Panc1 (cell line): ENCODE data around the gene CRTAC1. TPM values are rescaled to one million over a fixed set of nuclear protein-coding genes. Genes with fewer than 3 reads are reported as not detected.
"Not testable (repeated sequence)": the region's sequence is repeated elsewhere in the genome, so short reads cannot be mapped to it uniquely, and the experiment has no call there.

Source experiments
- ATAC-seq: fragments of 200-7000 bp; cut with Tn5 transposase; 2 replicates; pipeline ENCODE4 v1.9.1; 2020; ENCODE audit warnings: mild to moderate bottlenecking, moderate library complexity
- BruUV-seq: library from RNA; stranded (reverse); fragments of 400-500 nt; replicated peaks from 2 replicates; lab custom pipeline; 2021; lab: Mats Ljungman, UMichigan
- CTCF ChIA-PET: fragments of 300-600 bp; sonication (Branson Sonifier 250); formaldehyde crosslinking; loops from one replicate; lab custom pipeline; 2022; ENCODE audit warnings: antibody characterized with exemption; lab: Charles Lee
- POLR2A ChIA-PET: fragments of 300-600 bp; sonication (Branson Sonifier 250); formaldehyde crosslinking; loops from one replicate; lab custom pipeline; 2022; ENCODE audit warnings: antibody characterized with exemption; lab: Charles Lee
- DNase-seq: peaks from one replicate; pipeline ENCODE4 v3.0.0-alpha.2; 2010; ENCODE audit warnings: low read depth, low spot score
- H3K27ac ChIP-seq: 2 replicates; pipeline ENCODE4 v1.5.1; 2011; ENCODE audit warnings: mild to moderate bottlenecking, low read length, inconsistent platforms
- H3K27me3 ChIP-seq: fragments of 200-500 bp; sonication (Bioruptor generic); 2 replicates; pipeline ENCODE4 v1.6.0; 2014; ENCODE audit warnings: low read length, inconsistent platforms; ENCODE audit not compliant: control insufficient read depth, insufficient read depth
- H3K36me3 ChIP-seq: fragments of 200-500 bp; sonication (Bioruptor generic); 2 replicates; pipeline ENCODE4 v1.5.1; 2014; ENCODE audit warnings: inconsistent platforms, mild to moderate bottlenecking, low read length, moderate library complexity; ENCODE audit not compliant: control insufficient read depth, insufficient read depth
- H3K4me1 ChIP-seq: 2 replicates; pipeline ENCODE4 v1.5.1; 2011; ENCODE audit warnings: inconsistent platforms, mild to moderate bottlenecking, low read length, moderate library complexity; ENCODE audit not compliant: control insufficient read depth, insufficient read depth
- H3K4me3 ChIP-seq, 2 experiments: 2 replicates each; pipeline ENCODE4 v1.5.1; 2011 to 2012; ENCODE audit warnings: low read depth in 2 of 2, low read length in 2 of 2, mild to moderate bottlenecking in 2 of 2, inconsistent platforms in 1 of 2, moderate library complexity in 1 of 2
- H3K9me3 ChIP-seq: fragments of 200-500 bp; sonication (Bioruptor generic); 2 replicates; pipeline ENCODE4 v1.5.1; 2014; ENCODE audit warnings: low read depth, mild to moderate bottlenecking, inconsistent platforms, low read length, moderate library complexity; ENCODE audit not compliant: control insufficient read depth, insufficient read depth
- POLR2AphosphoS5 ChIP-seq: IDR thresholded peaks from 2 replicates; pipeline ENCODE4 v1.6.1; 2012; ENCODE audit warnings: mild to moderate bottlenecking, low read depth, low read length, moderate library complexity
- SIN3A ChIP-seq: IDR thresholded peaks from 2 replicates; pipeline ENCODE4 v1.6.1; 2012; ENCODE audit warnings: low read depth, mild to moderate bottlenecking, low read length, moderate library complexity, borderline replicate concordance; ENCODE audit not compliant: insufficient read depth
- TCF7L2 ChIP-seq: IDR thresholded peaks from 2 replicates; pipeline ENCODE4 v1.6.1; 2011; ENCODE audit warnings: mild to moderate bottlenecking, low read depth, low read length, inconsistent platforms
- in situ Hi-C: cut with HindIII; loops from 2 replicates; pipeline ENCODE4 v1.10.0; 2016; ENCODE audit warnings: low sequenced_read_pairs, low pct_unique_long_range_greater_than_20kb
- intact Hi-C: fragments of 100-400 bp; cut with micrococcal nuclease; formaldehyde crosslinking; loops from one replicate; pipeline ENCODE4 v1.10.0; 2022; ENCODE audit not compliant: unreplicated experiment
- total RNA-seq: library from RNA; stranded (reverse); gene quantifications from one replicate; pipeline ENCODE4 v1.2.1, GENCODE V29; 2021; ENCODE audit not compliant: unreplicated experiment
- TF ChIP-seq, protein P1 (sequence below), 2 experiments: IDR thresholded peaks; 2 replicates each; pipeline ENCODE4 v1.6.1; 2011 to 2012; ENCODE audit warnings: low read depth in 2 of 2, control low read depth in 1 of 2, low read length in 1 of 2, mild to moderate bottlenecking in 1 of 2, moderate library complexity in 1 of 2; ENCODE audit not compliant: insufficient read depth in 1 of 2
- TF ChIP-seq, protein P2 (sequence below): fragments of 450-650 bp; IDR thresholded peaks from 2 replicates; pipeline ENCODE4 v1.5.1; 2017; ENCODE audit warnings: mild to moderate bottlenecking

CRTAC1 gene
- total RNA-seq, 1 experiment from 2014 or later: 0.23 TPM

DNA sequence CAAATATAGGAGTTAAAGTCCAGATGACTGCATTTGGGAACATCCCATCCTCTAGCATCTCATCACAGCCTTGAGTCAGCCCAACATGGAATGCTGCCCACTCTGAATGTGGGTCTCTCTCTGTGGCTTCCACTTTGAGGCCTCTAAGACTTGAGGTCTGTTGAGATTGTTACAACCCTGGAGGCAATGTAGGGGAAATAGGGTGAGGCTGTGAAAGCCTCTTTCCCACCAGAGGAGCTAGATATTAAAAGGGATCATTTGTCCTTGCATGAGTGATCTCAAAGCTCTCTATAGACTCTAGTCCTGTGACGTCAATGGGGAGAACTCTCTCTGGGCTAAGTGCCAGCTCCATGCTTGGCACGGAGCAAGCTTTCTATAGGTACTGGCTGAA lies 187.1 kb downstream of the CRTAC1 start:
- ChIA-PET POLR2A (interaction anchor here (0.6 kb wide), 1 partner anchor 85 kb away, joined by 8 read pairs; no protein-coding TSS in a partner anchor), CTCF (interaction anchor here (0.5 to 0.6 kb wide), 2 partner anchors 134 to 148 kb away, joined by 4 to 5 read pairs; no protein-coding TSS in a partner anchor)
- intact Hi-C loops: no loop called here
- Histone ChIP-seq H3K27ac (no peak overlapping the region), H3K27me3 (peaks cover 3% of the 10 kb centered on the region; the same call in 1 of the 2 replicates), H3K4me3 (no peak overlapping the region), H3K4me1 (0 out of 2 replicates have a peak, but pooled peaks cover 8% of the 10 kb centered on the region), H3K36me3 (no peaks in the 10 kb centered on the region), H3K9me3 (no peaks in the 10 kb centered on the region)
- DNase-seq (no peak), ATAC-seq (no peak)
- no peak for TF ChIP-seq POLR2AphosphoS5
- TF ChIP-seq, protein P1, sequence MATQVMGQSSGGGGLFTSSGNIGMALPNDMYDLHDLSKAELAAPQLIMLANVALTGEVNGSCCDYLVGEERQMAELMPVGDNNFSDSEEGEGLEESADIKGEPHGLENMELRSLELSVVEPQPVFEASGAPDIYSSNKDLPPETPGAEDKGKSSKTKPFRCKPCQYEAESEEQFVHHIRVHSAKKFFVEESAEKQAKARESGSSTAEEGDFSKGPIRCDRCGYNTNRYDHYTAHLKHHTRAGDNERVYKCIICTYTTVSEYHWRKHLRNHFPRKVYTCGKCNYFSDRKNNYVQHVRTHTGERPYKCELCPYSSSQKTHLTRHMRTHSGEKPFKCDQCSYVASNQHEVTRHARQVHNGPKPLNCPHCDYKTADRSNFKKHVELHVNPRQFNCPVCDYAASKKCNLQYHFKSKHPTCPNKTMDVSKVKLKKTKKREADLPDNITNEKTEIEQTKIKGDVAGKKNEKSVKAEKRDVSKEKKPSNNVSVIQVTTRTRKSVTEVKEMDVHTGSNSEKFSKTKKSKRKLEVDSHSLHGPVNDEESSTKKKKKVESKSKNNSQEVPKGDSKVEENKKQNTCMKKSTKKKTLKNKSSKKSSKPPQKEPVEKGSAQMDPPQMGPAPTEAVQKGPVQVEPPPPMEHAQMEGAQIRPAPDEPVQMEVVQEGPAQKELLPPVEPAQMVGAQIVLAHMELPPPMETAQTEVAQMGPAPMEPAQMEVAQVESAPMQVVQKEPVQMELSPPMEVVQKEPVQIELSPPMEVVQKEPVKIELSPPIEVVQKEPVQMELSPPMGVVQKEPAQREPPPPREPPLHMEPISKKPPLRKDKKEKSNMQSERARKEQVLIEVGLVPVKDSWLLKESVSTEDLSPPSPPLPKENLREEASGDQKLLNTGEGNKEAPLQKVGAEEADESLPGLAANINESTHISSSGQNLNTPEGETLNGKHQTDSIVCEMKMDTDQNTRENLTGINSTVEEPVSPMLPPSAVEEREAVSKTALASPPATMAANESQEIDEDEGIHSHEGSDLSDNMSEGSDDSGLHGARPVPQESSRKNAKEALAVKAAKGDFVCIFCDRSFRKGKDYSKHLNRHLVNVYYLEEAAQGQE (IDR thresholded peaks at IDR 0.05; ENCODE audit: insufficient read depth in 1 of 2, low read depth in 2 of 2, low read length in 1 of 2): no peak
- TF ChIP-seq TCF7L2: no peak
- no peak for TF ChIP-seq SIN3A
- TF ChIP-seq, protein P2, sequence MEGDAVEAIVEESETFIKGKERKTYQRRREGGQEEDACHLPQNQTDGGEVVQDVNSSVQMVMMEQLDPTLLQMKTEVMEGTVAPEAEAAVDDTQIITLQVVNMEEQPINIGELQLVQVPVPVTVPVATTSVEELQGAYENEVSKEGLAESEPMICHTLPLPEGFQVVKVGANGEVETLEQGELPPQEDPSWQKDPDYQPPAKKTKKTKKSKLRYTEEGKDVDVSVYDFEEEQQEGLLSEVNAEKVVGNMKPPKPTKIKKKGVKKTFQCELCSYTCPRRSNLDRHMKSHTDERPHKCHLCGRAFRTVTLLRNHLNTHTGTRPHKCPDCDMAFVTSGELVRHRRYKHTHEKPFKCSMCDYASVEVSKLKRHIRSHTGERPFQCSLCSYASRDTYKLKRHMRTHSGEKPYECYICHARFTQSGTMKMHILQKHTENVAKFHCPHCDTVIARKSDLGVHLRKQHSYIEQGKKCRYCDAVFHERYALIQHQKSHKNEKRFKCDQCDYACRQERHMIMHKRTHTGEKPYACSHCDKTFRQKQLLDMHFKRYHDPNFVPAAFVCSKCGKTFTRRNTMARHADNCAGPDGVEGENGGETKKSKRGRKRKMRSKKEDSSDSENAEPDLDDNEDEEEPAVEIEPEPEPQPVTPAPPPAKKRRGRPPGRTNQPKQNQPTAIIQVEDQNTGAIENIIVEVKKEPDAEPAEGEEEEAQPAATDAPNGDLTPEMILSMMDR: no peak
- BruUV-seq: no TSS peak
- in situ Hi-C loops: no loop called here

DNA sequence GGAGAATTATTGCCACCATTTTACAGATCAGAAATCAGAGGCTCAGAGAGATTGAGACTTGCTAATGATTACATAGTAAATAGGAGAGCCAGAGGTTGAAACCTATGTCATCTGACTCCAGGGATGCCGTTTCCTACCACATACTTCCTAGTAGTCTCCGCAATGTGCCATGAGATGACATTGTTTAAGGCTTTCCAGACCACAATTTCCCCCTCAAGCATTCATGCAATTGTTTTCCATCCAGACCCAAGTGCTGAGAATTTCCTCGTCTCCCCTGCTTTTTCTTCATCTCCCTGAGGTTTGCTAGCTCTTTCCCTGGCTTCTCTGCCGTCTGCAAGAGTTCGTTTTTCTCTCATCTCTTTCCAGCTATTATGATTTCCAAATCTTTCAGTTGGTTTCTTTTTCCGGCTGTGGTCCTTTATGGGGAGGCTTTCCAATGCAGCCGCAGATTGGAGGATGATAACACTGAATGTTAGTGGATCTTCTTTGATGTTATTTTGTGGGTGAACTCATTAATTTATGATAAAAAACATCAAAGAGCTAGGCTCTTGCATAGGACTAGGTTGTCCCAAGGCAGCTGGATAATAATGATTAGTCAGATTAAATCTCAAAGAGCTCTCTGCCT lies 187.7 kb downstream of the CRTAC1 start:
- H3K4me1 ChIP-seq: 0 out of 2 replicates have a peak, but pooled peaks cover 8% of the 10 kb centered on the region
- DNase-seq (no peak), ATAC-seq (no peak)
- peaks cover 3% of the 10 kb centered on the region; the same call in 1 of the 2 replicates for H3K27me3 ChIP-seq
- no peaks in the 10 kb centered on the region for H3K36me3 ChIP-seq
- BruUV-seq: no TSS peak
- no peaks in the 10 kb centered on the region for H3K9me3 ChIP-seq
- ChIA-PET CTCF (interaction anchor here (0.5 kb wide), 1 partner anchor 134 kb away, joined by 5 read pairs; no protein-coding TSS in a partner anchor), POLR2A (interaction anchor here (0.6 kb wide), 1 partner anchor 85 kb away, joined by 8 read pairs; no protein-coding TSS in a partner anchor)
- TF ChIP-seq, protein P2: no peak
- TF ChIP-seq POLR2AphosphoS5 (no peak), SIN3A (no peak), TCF7L2 (no peak)
- TF ChIP-seq, protein P1 (IDR thresholded peaks at IDR 0.05; ENCODE audit: insufficient read depth in 1 of 2, low read depth in 2 of 2, low read length in 1 of 2): no peak
- H3K4me3 ChIP-seq: no peak overlapping the region
- in situ Hi-C loops: no loop called here
- H3K27ac ChIP-seq: no peak overlapping the region
- intact Hi-C loops: no loop called here

DNA sequence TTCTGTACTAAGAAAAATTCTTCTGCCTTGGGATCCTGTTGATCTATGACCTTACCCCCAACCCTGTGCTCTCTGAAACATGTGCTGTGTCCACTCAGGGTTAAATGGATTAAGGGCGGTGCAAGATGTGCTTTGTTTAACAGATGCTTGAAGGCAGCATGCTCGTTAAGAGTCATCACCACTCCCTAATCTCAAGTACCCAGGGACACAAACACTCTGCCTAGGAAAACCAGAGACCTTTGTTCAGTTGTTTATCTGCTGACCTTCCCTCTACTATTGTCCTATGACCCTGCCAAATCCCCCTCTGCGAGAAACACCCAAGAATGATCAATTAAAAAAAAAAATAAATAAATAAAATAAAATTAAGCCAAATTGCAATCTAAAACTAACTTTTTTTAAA lies 188.3 kb downstream of the CRTAC1 start:
- H3K4me1 ChIP-seq, intact Hi-C loops, H3K9me3 ChIP-seq, DNase-seq, BruUV-seq, H3K27ac ChIP-seq, CTCF ChIA-PET, H3K27me3 ChIP-seq, ATAC-seq, H3K36me3 ChIP-seq, H3K4me3 ChIP-seq, in situ Hi-C loops, POLR2A ChIA-PET: not testable (repeated sequence)
